ENCODE measurements around the gene COX5A. TPM values are rescaled to one million over a fixed set of nuclear protein-coding genes. Genes with fewer than 3 reads are reported as not detected.
"Not testable (repeated sequence)": the region's sequence is repeated elsewhere in the genome, so short reads cannot be mapped to it uniquely, and the experiment has no call there.

The COX5A gene
- total RNA-seq, 4 donors from 2014 or later = 109 to 175 (median 137) TPM

- intact Hi-C loops (cut with DNase I; ENCODE audit: low total_unique reads) = no loop called here
- no peak for TF ChIP-seq CTCF (IDR thresholded peaks at IDR 0.05)
- no peak for TF ChIP-seq POLR2A (IDR thresholded peaks at IDR 0.05)
- no peak overlapping the region for H3K4me3 ChIP-seq (ENCODE audit: low read depth, poor library complexity, severe bottlenecking)
- 78 to 89% methylated on average over 8 of the region's 8 CpGs for WGBS, 2 donors
- DNase-seq (ENCODE audit: low spot score in 2 of 2) = no peak
Observed at GRCh38 chr15:74955017-74955416, 17.1 kb upstream of the COX5A start.

GRCh38 chr15:74954515-74954914 is 16.6 kb upstream of the COX5A start:
- H3K4me3 ChIP-seq (ENCODE audit: low read depth, poor library complexity, severe bottlenecking) = no peak overlapping the region
- no peak for DNase-seq (ENCODE audit: low spot score in 2 of 2)
- TF ChIP-seq CTCF (IDR thresholded peaks at IDR 0.05) = no peak
- TF ChIP-seq POLR2A (IDR thresholded peaks at IDR 0.05) = no peak
- intact Hi-C loops (cut with DNase I; ENCODE audit: low total_unique reads) = loop anchor here (5.0 kb wide), 1 partner anchor 172 kb away; the partner anchor contains the start of gene CSK

- H3K4me3 ChIP-seq (ENCODE audit: low read depth, poor library complexity, severe bottlenecking) = no peak overlapping the region
- intact Hi-C loops (cut with DNase I; ENCODE audit: low total_unique reads) = loop anchor here (5.0 kb wide), 1 partner anchor 169 kb away; the partner anchor contains the start of gene CSK
- 69 to 72% methylated on average over 3 of the region's 3 CpGs for WGBS, 2 donors
- DNase-seq (ENCODE audit: low spot score in 2 of 2) = no peak
- no peak for TF ChIP-seq POLR2A (IDR thresholded peaks at IDR 0.05)
- TF ChIP-seq CTCF (IDR thresholded peaks at IDR 0.05) = no peak
Observed at GRCh38 chr15:74951006-74951405, 13.1 kb upstream of the COX5A start.

- WGBS, 2 donors = 34 to 46% methylated on average over 7 of the region's 7 CpGs
- intact Hi-C loops (cut with DNase I; ENCODE audit: low total_unique reads) = loop anchor here (5.0 kb wide), 1 partner anchor 168 kb away; the partner anchor contains the start of gene CSK
- TF ChIP-seq CTCF (IDR thresholded peaks at IDR 0.05) = peak in 2 of 3 donors; percentile 69 to 99
- no peak for TF ChIP-seq POLR2A (IDR thresholded peaks at IDR 0.05)
- no peak overlapping the region for H3K4me3 ChIP-seq (ENCODE audit: low read depth, poor library complexity, severe bottlenecking)
- DNase-seq (ENCODE audit: low spot score in 2 of 2) = peak; percentile 82 to 94
Observed at GRCh38 chr15:74950078-74950908, 12.4 kb upstream of the COX5A start.

- TF ChIP-seq CTCF (IDR thresholded peaks at IDR 0.05) (no peak), POLR2A (IDR thresholded peaks at IDR 0.05) (no peak)
- intact Hi-C loops (cut with DNase I; ENCODE audit: low total_unique reads) = no loop called here
- H3K4me3 ChIP-seq (ENCODE audit: low read depth, poor library complexity, severe bottlenecking) = peak overlapping the region; percentile 97
- WGBS, 2 donors = 0% methylated on average over 18 of the region's 18 CpGs
- DNase-seq (ENCODE audit: low spot score in 2 of 2) = no peak
Observed at GRCh38 chr15:74937272-74937589, 642 bp downstream of the COX5A start.

GRCh38 chr15:74935193-74935592 is 2.7 kb downstream of the COX5A start:
- H3K4me3 ChIP-seq (ENCODE audit: low read depth, poor library complexity, severe bottlenecking); DNase-seq (ENCODE audit: low spot score in 2 of 2); intact Hi-C loops (cut with DNase I; ENCODE audit: low total_unique reads): not testable (repeated sequence)
- WGBS, 2 donors = 86 to 90% methylated on average over 3 of the region's 3 CpGs
